ENCODE measurements around the gene GFER. TPM values are rescaled to one million over a fixed set of nuclear protein-coding genes. Genes with fewer than 3 reads are reported as not detected.

The GFER gene
- total and polyA plus RNA-seq, 9 of the 15 experiments (the other 6 are each of a cell fraction or from before 2014, with no cell fraction given): 4.3 to 53.7 (median 19.8) TPM

- TF ChIP-seq ZHX1 (conservative IDR thresholded peaks at IDR 0.05; ENCODE audit: low read length) (no peak), RFX7 (CRISPR knock-in tag; IDR thresholded peaks at IDR 0.05) (no peak), PHB (CRISPR knock-in tag; IDR thresholded peaks at IDR 0.05) (no peak), SAFB (IDR thresholded peaks at IDR 0.05; ENCODE audit: borderline replicate concordance, low read depth, low read length) (no peak), NEUROD1 (IDR thresholded peaks at IDR 0.05; ENCODE audit: borderline replicate concordance, low read depth, low read length, partially characterized antibody) (no peak), ZNF316 (IDR thresholded peaks at IDR 0.05) (no peak), CHD1 (IDR thresholded peaks at IDR 0.05; ENCODE audit: low read length) (peak; percentile 15), ZBTB1 (CRISPR knock-in tag; IDR thresholded peaks at IDR 0.05; ENCODE audit: borderline replicate concordance, low read depth) (0 out of 2 replicates have a peak, but pooled peaks have one; percentile 14), FOS (IDR thresholded peaks at IDR 0.05; ENCODE audit: extremely low read depth, insufficient read length) (no peak)
Observed at GRCh38 chr16:1965396-1966001, 18.5 kb upstream of the GFER start (continued).
